ENCODE results near the gene DPP6. TPM values are rescaled to one million over a fixed set of nuclear protein-coding genes. Genes with fewer than 3 reads are reported as not detected.

Gene DPP6
- total RNA-seq, 1 experiment from 2014 or later, result not detected

- Histone ChIP-seq H3K36me3 (ENCODE audit: low read depth, low read length) (no peaks in the 10 kb centered on the region), H3K27ac (ENCODE audit: low read length) (no peak overlapping the region), H3K4me3 (ENCODE audit: low read length) (no peak overlapping the region), H3K79me2 (ENCODE audit: low read length) (no peaks in the 10 kb centered on the region), H3K27me3 (ENCODE audit: low read length) (no peaks in the 10 kb centered on the region), H3F3A (ENCODE audit: low read length, unreplicated experiment) (no peaks in the 10 kb centered on the region), H3K9ac (ENCODE audit: low read length) (no peak overlapping the region), H3K4me2 (ENCODE audit: low read length) (no peak overlapping the region), H3K4me1 (ENCODE audit: insufficient read depth, low read length) (no peaks in the 10 kb centered on the region), H3K9me3 (ENCODE audit: low read length) (peaks cover 20% of the 10 kb centered on the region; the same call in 1 of the 2 replicates), H4K20me1 (ENCODE audit: low read length) (no peaks in the 10 kb centered on the region), H3K9me2 (replicated peaks; ENCODE audit: low read length) (no peaks in the 10 kb centered on the region), H2AFZ (ENCODE audit: low read length) (no peak overlapping the region)
- no TSS peak for BruUV-seq (replicated peaks)
- ChIA-PET CTCF (no interaction called here), POLR2A (ENCODE audit: unreplicated experiment) (no interaction called here)
- DNase-seq (no peak), ATAC-seq (no peak)
- TF ChIP-seq EZH2phosphoT487 (IDR thresholded peaks at IDR 0.05; ENCODE audit: borderline replicate concordance, low read length) (no peak), CTCF (conservative IDR thresholded peaks at IDR 0.05; ENCODE audit: low read depth, low read length) (no peak), EZH2 (IDR thresholded peaks at IDR 0.05; ENCODE audit: low read length, unreplicated experiment) (no peak)
- intact Hi-C loops (cut with micrococcal nuclease), result no loop called here
These were observed 480.6 kb downstream of the DPP6 start for GRCh38 chr7:154532771-154533170.

GRCh38 chr7:154540596-154540995 is 488.4 kb downstream of the DPP6 start:
- H3K9ac ChIP-seq (ENCODE audit: low read length), result no peak overlapping the region
- H4K20me1 ChIP-seq (ENCODE audit: low read length), result no peaks in the 10 kb centered on the region
- H3K36me3 ChIP-seq (ENCODE audit: low read depth, low read length), result no peaks in the 10 kb centered on the region
- H3K4me2 ChIP-seq (ENCODE audit: low read length), result no peak overlapping the region
- H3K27ac ChIP-seq (ENCODE audit: low read length), result no peak overlapping the region
- intact Hi-C loops (cut with micrococcal nuclease), result no loop called here
- H3F3A ChIP-seq (ENCODE audit: low read length, unreplicated experiment), result no peaks in the 10 kb centered on the region
- ATAC-seq (no peak), DNase-seq (no peak)
- BruUV-seq (replicated peaks), result no TSS peak
- no peaks in the 10 kb centered on the region for H3K79me2 ChIP-seq (ENCODE audit: low read length)
- ChIA-PET POLR2A (ENCODE audit: unreplicated experiment) (no interaction called here), CTCF (no interaction called here)
- H3K9me2 ChIP-seq (replicated peaks; ENCODE audit: low read length), result no peaks in the 10 kb centered on the region
- H2AFZ ChIP-seq (ENCODE audit: low read length), result no peak overlapping the region
- H3K9me3 ChIP-seq (ENCODE audit: low read length), result peaks cover 3% of the 10 kb centered on the region; the same call in 1 of the 2 replicates
- no peak overlapping the region for H3K4me3 ChIP-seq (ENCODE audit: low read length)
- H3K4me1 ChIP-seq (ENCODE audit: insufficient read depth, low read length), result no peaks in the 10 kb centered on the region
- no peaks in the 10 kb centered on the region for H3K27me3 ChIP-seq (ENCODE audit: low read length)
- TF ChIP-seq CTCF (conservative IDR thresholded peaks at IDR 0.05; ENCODE audit: low read depth, low read length), result no peak
- TF ChIP-seq EZH2 (IDR thresholded peaks at IDR 0.05; ENCODE audit: low read length, unreplicated experiment), result no peak
- TF ChIP-seq EZH2phosphoT487 (IDR thresholded peaks at IDR 0.05; ENCODE audit: borderline replicate concordance, low read length), result no peak

- Histone ChIP-seq H3F3A (ENCODE audit: low read length, unreplicated experiment) (no peaks in the 10 kb centered on the region), H2AFZ (ENCODE audit: low read length) (no peak overlapping the region), H3K27me3 (ENCODE audit: low read length) (no peaks in the 10 kb centered on the region), H3K27ac (ENCODE audit: low read length) (no peak overlapping the region), H3K79me2 (ENCODE audit: low read length) (no peaks in the 10 kb centered on the region), H3K36me3 (ENCODE audit: low read depth, low read length) (no peaks in the 10 kb centered on the region), H3K4me3 (ENCODE audit: low read length) (no peak overlapping the region), H3K9me3 (ENCODE audit: low read length) (no peaks in the 10 kb centered on the region), H3K9me2 (replicated peaks; ENCODE audit: low read length) (no peaks in the 10 kb centered on the region), H3K9ac (ENCODE audit: low read length) (no peak overlapping the region), H3K4me1 (ENCODE audit: insufficient read depth, low read length) (no peaks in the 10 kb centered on the region), H4K20me1 (ENCODE audit: low read length) (no peaks in the 10 kb centered on the region), H3K4me2 (ENCODE audit: low read length) (no peak overlapping the region)
- intact Hi-C loops (cut with micrococcal nuclease), result no loop called here
- POLR2A ChIA-PET (ENCODE audit: unreplicated experiment), result no interaction called here
- no TSS peak for BruUV-seq (replicated peaks)
- no peak for DNase-seq
- no peak for ATAC-seq
- CTCF ChIA-PET, result no interaction called here
- TF ChIP-seq EZH2phosphoT487 (IDR thresholded peaks at IDR 0.05; ENCODE audit: borderline replicate concordance, low read length), result no peak
- no peak for TF ChIP-seq CTCF (conservative IDR thresholded peaks at IDR 0.05; ENCODE audit: low read depth, low read length)
- TF ChIP-seq EZH2 (IDR thresholded peaks at IDR 0.05; ENCODE audit: low read length, unreplicated experiment), result no peak
These were observed 489.4 kb downstream of the DPP6 start for GRCh38 chr7:154541606-154542005.
